SK-N-MC (cell line): ENCODE data around the gene ADI1.
"Not testable (repeated sequence)": the region's sequence is repeated elsewhere in the genome, so short reads cannot be mapped to it uniquely, and the experiment has no call there.

Source experiments
- DNase-seq: peaks from one replicate; pipeline ENCODE4 v3.0.0-alpha.2; 2011; ENCODE audit warnings: low read depth, low spot score
- H3K27ac ChIP-seq: fragments of 200-600 bp; sonication (generic); 2 replicates; pipeline ENCODE4 v1.5.1; 2016; ENCODE audit warnings: mixed run types
- H3K36me3 ChIP-seq: fragments of 200-600 bp; sonication (generic); 2 replicates; pipeline ENCODE4 v1.6.1; 2017; ENCODE audit warnings: antibody characterized with exemption, low read length, mixed read lengths; ENCODE audit not compliant: insufficient read depth
- H3K4me3 ChIP-seq: fragments of 200-600 bp; sonication (generic); 2 replicates; pipeline ENCODE4 v1.5.1; 2016
- H3K9ac ChIP-seq: fragments of 200-600 bp; sonication (generic); 2 replicates; pipeline ENCODE4 v1.8.0; 2017; ENCODE audit warnings: mixed run types, mixed read lengths; ENCODE audit not compliant: insufficient read length
- H3K9me3 ChIP-seq: fragments of 200-600 bp; sonication (generic); 2 replicates; pipeline ENCODE4 v1.6.1; 2017; ENCODE audit warnings: low read depth, mild to moderate bottlenecking, antibody characterized with exemption, low read length, moderate library complexity, mixed read lengths
- EZH2 ChIP-seq: fragments of 200-600 bp; sonication (generic); IDR thresholded peaks from one replicate; pipeline ENCODE4 v1.6.1; 2017; ENCODE audit warnings: antibody characterized with exemption
- FOXP2 ChIP-seq: optimal IDR thresholded peaks from 2 replicates; pipeline ENCODE3; 2011; ENCODE audit warnings: mild to moderate bottlenecking, moderate library complexity; ENCODE audit not compliant: insufficient read depth; ENCODE audit errors: extremely low read length, control extremely low read depth
- POLR2AphosphoS5 ChIP-seq: IDR thresholded peaks from 2 replicates; pipeline ENCODE4 v1.6.1; 2012; ENCODE audit warnings: mild to moderate bottlenecking, low read depth, low read length, borderline replicate concordance

Gene ADI1

DNA sequence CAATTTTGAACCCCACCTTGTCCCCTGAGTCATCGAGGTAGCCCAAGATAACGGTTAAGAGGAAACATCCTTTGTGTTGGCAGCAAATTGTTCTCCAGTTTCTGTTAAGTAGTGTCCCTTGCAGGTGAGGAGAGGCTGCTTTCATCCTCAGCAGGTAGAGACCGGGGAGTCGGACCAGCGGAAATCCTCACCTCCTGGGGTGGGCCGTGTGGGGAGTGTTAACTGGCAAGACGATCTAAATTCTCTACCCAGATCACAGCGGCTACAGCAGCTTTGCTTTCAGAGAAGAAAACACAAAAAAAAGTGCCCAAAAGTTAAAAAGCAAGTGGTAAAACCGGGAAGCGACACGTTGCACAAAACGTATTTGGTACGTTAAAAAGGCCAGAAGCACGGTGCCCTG is 63.2 kb downstream of the ADI1 start:
- Histone ChIP-seq H3K36me3 (peaks cover 6% of the 10 kb centered on the region; the same call in 1 of the 2 replicates), H3K9me3 (no peaks in the 10 kb centered on the region), H3K9ac (no peak overlapping the region), H3K4me3 (no peak overlapping the region), H3K27ac (no peak overlapping the region)
- no peak for TF ChIP-seq POLR2AphosphoS5
- TF ChIP-seq FOXP2: no peak
- TF ChIP-seq EZH2: no peak
- DNase-seq: no peak

DNA sequence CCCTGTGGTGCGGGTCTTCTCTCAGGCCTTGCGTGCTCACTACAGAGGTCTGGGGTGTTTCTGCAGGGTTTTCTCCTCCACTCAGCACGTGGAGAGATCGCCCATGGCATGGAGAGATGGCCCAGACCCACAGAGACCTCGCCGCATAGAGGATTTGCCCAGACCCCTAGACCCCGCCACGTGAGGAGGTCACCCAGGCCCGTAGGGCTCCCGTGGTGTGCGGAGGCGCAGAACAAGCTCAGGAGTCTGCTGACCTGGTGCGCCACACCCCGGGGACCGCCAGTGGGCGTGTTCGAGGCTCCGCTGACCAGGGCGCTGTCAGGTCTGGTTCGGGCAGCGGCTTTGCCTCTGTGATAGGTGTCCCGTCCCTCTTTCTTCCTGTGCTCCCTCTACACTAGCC is 64.5 kb downstream of the ADI1 start:
- H3K9me3 ChIP-seq: no peaks in the 10 kb centered on the region
- DNase-seq: no peak
- TF ChIP-seq EZH2: no peak
- TF ChIP-seq FOXP2: no peak
- no peak for TF ChIP-seq POLR2AphosphoS5
- no peak overlapping the region for H3K9ac ChIP-seq
- no peak overlapping the region for H3K27ac ChIP-seq
- peaks cover 6% of the 10 kb centered on the region; the same call in 1 of the 2 replicates for H3K36me3 ChIP-seq
- H3K4me3 ChIP-seq: no peak overlapping the region

DNA sequence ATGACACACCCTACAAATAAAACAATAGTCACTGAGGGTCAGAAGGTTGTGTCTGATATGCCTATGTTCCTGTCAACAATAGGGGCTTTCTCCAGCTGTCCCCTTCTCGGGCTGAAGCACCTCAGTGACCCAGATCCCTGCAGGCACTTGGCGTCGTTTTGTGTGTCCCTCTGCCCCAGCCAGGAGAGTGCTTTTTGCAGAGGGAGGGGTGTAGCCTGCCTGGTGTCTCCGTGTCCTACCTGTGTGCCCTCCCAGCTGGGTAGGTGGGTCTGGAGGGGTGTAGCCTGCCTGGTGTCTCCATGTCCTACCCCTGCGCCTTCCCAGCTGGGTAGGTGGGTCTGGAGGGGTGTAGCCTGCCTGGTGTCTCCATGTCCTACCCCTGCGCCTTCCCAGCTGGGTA is 65.3 kb downstream of the ADI1 start:
- H3K4me3 ChIP-seq, H3K27ac ChIP-seq, H3K9ac ChIP-seq, DNase-seq, H3K36me3 ChIP-seq, H3K9me3 ChIP-seq: not testable (repeated sequence)

DNA sequence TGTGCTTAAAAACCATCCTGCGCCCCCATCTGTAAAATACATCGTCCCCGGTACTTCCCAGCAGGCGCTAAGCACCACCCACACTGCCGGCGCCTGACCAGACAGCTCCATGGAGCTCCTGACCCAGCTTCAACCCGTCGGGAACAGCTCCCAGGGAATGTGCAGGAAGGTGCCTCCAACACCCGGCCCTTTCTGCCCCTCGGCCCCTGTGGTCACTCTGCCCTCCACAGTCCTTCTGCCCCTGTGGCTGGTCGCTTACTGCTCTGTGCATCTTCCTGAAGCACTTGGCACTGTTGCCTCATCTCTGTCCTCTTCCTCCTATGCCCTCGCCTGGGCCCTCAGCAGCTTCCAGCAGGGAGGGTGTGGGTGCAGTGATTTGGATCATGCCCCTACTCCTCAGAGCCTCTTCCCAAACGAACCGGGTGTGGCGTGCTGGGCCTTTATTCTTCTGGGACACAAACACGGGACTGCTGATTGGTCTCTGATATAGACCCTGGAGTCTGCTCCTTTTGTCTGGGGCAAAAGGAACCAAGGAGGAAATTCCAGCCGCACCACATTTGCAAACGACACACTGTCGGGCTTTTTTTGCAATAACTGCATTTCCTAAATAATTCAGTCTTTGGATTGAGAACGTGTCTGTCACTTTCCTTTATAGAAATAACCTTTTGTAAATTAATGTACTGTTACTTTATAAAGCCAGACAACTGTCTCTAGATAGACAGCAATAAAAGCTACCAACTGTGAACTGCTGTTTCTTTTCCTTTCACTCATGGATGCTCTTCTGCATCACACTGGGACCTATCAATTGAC is 65.9 kb downstream of the ADI1 start:
- peaks cover 6% of the 10 kb centered on the region; the same call in 1 of the 2 replicates for H3K36me3 ChIP-seq
- DNase-seq: no peak
- H3K4me3 ChIP-seq: no peak overlapping the region
- TF ChIP-seq FOXP2 (no peak), POLR2AphosphoS5 (no peak), EZH2 (no peak)
- H3K9me3 ChIP-seq: no peaks in the 10 kb centered on the region
- H3K27ac ChIP-seq: no peak overlapping the region
- H3K9ac ChIP-seq: no peak overlapping the region

DNA sequence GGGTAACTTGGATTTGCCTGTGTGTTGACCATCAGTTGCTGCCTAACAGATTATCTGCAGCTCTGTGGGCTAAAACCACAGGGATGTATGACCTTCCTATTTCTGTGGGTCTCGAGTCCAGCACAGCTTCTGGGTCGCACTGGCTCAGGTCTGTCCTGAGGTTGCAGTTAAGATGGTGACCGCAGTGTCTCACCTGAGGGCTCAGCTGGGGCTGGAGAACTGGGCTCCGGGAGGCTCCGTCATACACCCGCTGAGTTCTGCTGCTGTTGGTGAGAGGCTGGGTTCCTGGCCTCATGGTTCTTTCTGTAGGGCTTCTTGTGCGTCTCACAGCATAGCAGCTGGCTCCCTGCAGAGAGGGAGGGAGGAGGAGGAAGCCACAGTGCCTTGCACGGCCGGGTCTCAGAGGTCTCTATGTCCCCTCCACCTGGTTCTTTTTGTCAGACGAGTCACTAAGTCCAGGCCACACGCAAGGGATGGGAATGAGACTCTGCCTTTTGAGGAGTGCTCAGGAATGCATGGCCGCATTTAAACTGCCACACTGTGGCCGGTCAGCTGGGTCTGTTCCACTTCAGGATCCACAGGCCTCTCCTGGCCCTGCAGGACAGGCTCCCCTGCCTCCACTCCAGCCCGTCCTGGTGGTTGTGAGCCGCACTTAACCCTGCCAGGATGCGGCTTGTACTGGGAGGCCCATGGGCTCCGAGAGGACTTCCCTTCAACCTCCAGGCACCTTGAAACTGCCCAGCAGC is 67.2 kb downstream of the ADI1 start:
- Histone ChIP-seq H3K27ac (no peak overlapping the region), H3K36me3 (peaks cover 6% of the 10 kb centered on the region; the same call in 1 of the 2 replicates), H3K9me3 (no peaks in the 10 kb centered on the region), H3K9ac (no peak overlapping the region), H3K4me3 (no peak overlapping the region)
- TF ChIP-seq EZH2 (no peak), POLR2AphosphoS5 (no peak), FOXP2 (no peak)
- DNase-seq: no peak

DNA sequence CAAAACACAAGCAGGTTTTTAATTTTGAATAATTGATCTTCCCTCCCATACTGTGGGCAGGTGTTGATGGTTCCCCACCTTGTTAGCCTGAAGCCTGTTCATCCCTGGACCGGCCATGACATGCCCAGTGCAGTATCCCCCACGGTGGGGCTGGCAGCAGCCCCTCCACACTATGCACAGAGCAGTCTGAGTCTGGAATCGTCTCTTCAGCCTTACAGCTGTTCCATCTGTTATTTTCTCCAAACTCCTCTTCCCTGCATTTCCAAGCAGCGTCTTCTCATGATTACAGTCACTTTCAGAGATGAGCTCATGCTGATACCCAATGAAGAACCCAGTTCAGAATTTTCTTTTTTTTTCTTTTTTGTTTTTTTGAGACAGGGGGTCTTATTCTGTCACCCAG is 68.2 kb downstream of the ADI1 start:
- Histone ChIP-seq H3K27ac (no peak overlapping the region), H3K9ac (no peak overlapping the region), H3K36me3 (peaks cover 6% of the 10 kb centered on the region; the same call in 1 of the 2 replicates), H3K9me3 (no peaks in the 10 kb centered on the region), H3K4me3 (no peak overlapping the region)
- TF ChIP-seq FOXP2: no peak
- no peak for TF ChIP-seq EZH2
- no peak for TF ChIP-seq POLR2AphosphoS5
- DNase-seq: no peak

DNA sequence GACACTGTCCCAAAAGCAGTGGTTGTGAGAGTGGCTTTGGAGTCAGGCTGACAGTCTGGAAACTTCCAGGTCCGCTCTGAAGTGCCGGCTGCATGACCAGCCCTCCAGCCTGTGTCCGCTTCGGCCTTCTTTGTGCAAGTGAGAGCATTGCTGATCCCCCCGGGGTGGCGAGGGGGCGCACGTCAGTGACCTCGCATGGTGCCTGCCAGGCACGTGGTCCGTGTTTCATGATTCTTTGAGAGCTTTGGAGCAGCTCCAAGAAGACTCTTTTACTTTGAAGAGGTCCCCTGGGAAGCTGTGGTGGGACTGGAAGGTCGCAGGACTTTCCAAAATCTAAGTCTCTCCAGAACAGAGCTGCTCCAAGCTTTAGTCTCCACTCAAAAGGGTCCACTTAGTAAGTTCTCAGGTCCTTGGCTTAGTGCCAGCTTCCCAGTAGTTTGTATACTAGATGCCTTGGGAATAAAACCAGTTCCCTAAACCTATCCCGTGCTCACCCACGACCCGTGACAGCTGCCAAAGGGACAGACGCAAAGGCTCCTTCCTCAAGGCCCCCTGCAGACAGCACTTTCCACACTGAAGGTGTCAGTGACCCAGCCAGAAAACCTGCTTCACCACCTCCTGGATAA is 68.8 kb downstream of the ADI1 start:
- TF ChIP-seq POLR2AphosphoS5 (no peak), FOXP2 (no peak), EZH2 (no peak)
- no peak overlapping the region for H3K4me3 ChIP-seq
- H3K9me3 ChIP-seq: no peaks in the 10 kb centered on the region
- H3K36me3 ChIP-seq: peaks cover 12% of the 10 kb centered on the region; the same call in 1 of the 2 replicates
- no peak overlapping the region for H3K9ac ChIP-seq
- no peak overlapping the region for H3K27ac ChIP-seq
- DNase-seq: no peak

DNA sequence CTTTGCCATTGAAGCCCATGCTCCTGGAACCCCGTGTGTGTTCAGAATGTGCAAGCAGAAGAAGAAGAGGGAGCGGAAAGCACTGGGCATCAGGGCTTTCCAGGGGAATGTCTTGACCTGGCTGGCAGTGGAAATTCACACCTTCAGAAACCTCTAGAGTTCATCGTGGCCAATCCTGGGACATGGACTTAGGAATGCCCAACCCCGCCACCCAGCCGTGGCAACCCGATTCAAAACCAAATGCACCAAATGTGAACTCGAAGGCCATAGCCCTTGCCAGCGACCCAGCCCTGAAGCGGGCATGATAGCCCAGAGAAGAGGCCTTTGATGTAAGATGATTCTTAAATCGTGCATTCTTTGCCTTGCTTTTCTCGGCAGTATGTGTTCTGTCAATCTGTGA is 69.4 kb downstream of the ADI1 start:
- peaks cover 16% of the 10 kb centered on the region; the same call in 1 of the 2 replicates for H3K36me3 ChIP-seq
- no peak for DNase-seq
- no peak overlapping the region for H3K9ac ChIP-seq
- no peak overlapping the region for H3K27ac ChIP-seq
- no peak overlapping the region for H3K4me3 ChIP-seq
- H3K9me3 ChIP-seq: no peaks in the 10 kb centered on the region
- TF ChIP-seq EZH2 (no peak), FOXP2 (no peak), POLR2AphosphoS5 (no peak)

DNA sequence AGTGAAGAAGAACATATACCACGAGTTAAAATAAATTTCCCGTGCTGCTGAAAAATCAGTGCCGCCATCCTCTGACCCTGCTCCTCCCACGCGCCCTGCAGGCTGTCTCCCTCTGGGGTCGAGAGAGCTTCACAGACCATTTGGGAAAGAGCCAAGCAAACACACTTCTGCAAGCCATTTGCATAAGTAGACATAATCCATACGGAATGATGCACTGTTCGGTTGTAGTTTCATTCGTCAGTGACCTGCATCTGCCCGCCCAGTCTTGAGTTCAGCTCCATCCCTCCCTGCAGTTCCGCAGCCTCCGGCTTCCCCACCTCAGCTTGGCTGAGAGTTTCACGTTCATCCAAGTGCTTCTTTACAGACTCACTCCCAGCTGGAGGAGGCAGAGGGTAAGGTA is 70.2 kb downstream of the ADI1 start:
- H3K9me3 ChIP-seq: no peaks in the 10 kb centered on the region
- no peak for DNase-seq
- no peak overlapping the region for H3K4me3 ChIP-seq
- no peak overlapping the region for H3K9ac ChIP-seq
- TF ChIP-seq POLR2AphosphoS5: no peak
- no peak for TF ChIP-seq EZH2
- TF ChIP-seq FOXP2: no peak
- peaks cover 16% of the 10 kb centered on the region; the same call in 1 of the 2 replicates for H3K36me3 ChIP-seq
- no peak overlapping the region; the same call in 1 of the 2 replicates for H3K27ac ChIP-seq

DNA sequence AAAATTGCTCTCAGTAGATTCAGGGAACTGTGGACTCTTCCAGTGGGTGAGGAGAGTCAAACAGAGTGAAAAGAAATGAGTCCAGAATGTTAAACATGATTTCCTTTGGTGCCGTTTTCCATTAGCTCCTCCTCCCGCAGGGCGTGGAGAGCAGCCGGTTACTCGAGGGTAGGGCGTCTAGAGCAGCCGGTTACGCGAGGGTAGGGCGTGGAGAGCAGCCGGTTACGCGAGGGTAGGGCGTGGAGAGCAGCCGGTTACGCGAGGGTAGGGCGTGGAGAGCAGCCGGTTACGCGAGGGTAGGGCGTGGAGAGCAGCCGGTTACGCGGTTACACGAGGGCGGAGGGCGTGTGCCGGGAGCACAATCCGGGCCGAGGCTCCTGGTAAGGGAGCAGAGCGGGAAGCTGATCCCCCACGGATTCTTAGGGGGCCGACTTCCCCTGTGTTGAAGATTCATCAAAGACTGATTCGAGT is 70.9 kb downstream of the ADI1 start:
- H3K27ac ChIP-seq, DNase-seq, H3K4me3 ChIP-seq, H3K9me3 ChIP-seq, H3K9ac ChIP-seq: not testable (repeated sequence)
- peaks cover 16% of the 10 kb centered on the region; the same call in 1 of the 2 replicates for H3K36me3 ChIP-seq
